GM12878 (cell line): Measurements from ENCODE around the gene SSPN. TPM values are rescaled to one million over a fixed set of nuclear protein-coding genes. Genes with fewer than 3 reads are reported as not detected.

Source experiments
- ATAC-seq: fragments of 200-7000 bp; cut with Tn5 transposase; 3 replicates; pipeline ENCODE4 v1.9.1; 2020; ENCODE audit warnings: mild to moderate bottlenecking, moderate library complexity
- BruUV-seq: library from RNA; stranded (reverse); fragments of 400-500 nt; replicated peaks from 2 replicates; lab custom pipeline; 2021; lab: Mats Ljungman, UMichigan
- CTCF ChIA-PET: fragments of 300-600 bp; sonication (Branson Sonifier 250); formaldehyde crosslinking; extraction: SDS; loops from one replicate; lab custom pipeline; 2021; ENCODE audit warnings: inconsistent platforms; lab: Yijun Ruan, JAX
- POLR2A ChIA-PET: fragments of 350-600 bp; formaldehyde crosslinking; extraction: SDS; loops from one replicate; lab custom pipeline; 2021; ENCODE audit warnings: inconsistent platforms; lab: Charles Lee
- RAD21 ChIA-PET: fragments of 300-600 bp; sonication (Branson Sonifier 250); formaldehyde crosslinking; loops from one replicate; lab custom pipeline; 2023; ENCODE audit warnings: antibody characterized with exemption; ENCODE audit not compliant: unreplicated experiment; lab: Charles Lee
- SMC1A ChIA-PET: fragments of 300-600 bp; sonication (Branson Sonifier 250); formaldehyde crosslinking; loops from one replicate; lab custom pipeline; 2023; ENCODE audit not compliant: unreplicated experiment, uncharacterized antibody; lab: Charles Lee
- DNase-seq: peaks from one replicate; pipeline ENCODE4 v3.0.0-alpha.2; 2011; ENCODE audit warnings: low read depth, low spot score
- FAIRE-seq: peaks from 3 replicates; lab custom pipeline; 2011; peaks lifted over from hg19 to GRCh38; lab: Jason Lieb, UNC
- H2AFZ ChIP-seq: 2 replicates; pipeline ENCODE4 v1.6.0; 2011; ENCODE audit warnings: low read depth, low read length, control low read depth; ENCODE audit not compliant: control insufficient read depth
- H3K27ac ChIP-seq: 2 replicates; pipeline ENCODE4 v1.5.1; 2011; ENCODE audit warnings: control low read depth; ENCODE audit not compliant: control insufficient read depth, insufficient read depth
- H3K27me3 ChIP-seq, 2 experiments: replicated peaks in 1 of 2; 2 replicates each; pipeline versions ENCODE4 v1.6.0 to v1.6.1; 2011; ENCODE audit warnings: low read length in 1 of 2; ENCODE audit not compliant: control insufficient read depth in 2 of 2, insufficient read depth in 2 of 2
- H3K36me3 ChIP-seq, 2 experiments: 2 replicates each; pipeline ENCODE4 v1.5.1; 2011; ENCODE audit warnings: low read length in 1 of 2; ENCODE audit not compliant: control insufficient read depth in 2 of 2, insufficient read depth in 2 of 2
- H3K4me1 ChIP-seq: 2 replicates; pipeline ENCODE4 v1.6.1; 2011; ENCODE audit warnings: mild to moderate bottlenecking, low read length, moderate library complexity, mixed read lengths; ENCODE audit not compliant: control insufficient read depth, insufficient read depth
- H3K4me2 ChIP-seq: 2 replicates; pipeline ENCODE4 v1.6.0; 2011; ENCODE audit warnings: control low read depth; ENCODE audit not compliant: control insufficient read depth, insufficient read depth
- H3K4me3 ChIP-seq: fragments of 200-600 bp; sonication (generic); 2 replicates; pipeline ENCODE4 v1.5.1; 2016
- H3K79me2 ChIP-seq: 2 replicates; pipeline ENCODE4 v1.6.0; 2011; ENCODE audit warnings: low read length; ENCODE audit not compliant: control insufficient read depth, insufficient read depth
- H3K9ac ChIP-seq: 2 replicates; pipeline ENCODE4 v1.8.0; 2011; ENCODE audit warnings: low read length, control low read depth, mixed read lengths; ENCODE audit not compliant: control insufficient read depth, insufficient read depth
- H3K9me3 ChIP-seq: replicated peaks from 3 replicates; pipeline ENCODE4 v1.5.1; 2011; ENCODE audit warnings: mild to moderate bottlenecking, low read length; ENCODE audit not compliant: control insufficient read depth, insufficient read depth
- H4K20me1 ChIP-seq: 2 replicates; pipeline ENCODE4 v1.6.0; 2011; ENCODE audit not compliant: control insufficient read depth, insufficient read depth
- CTCF ChIP-seq, 3 experiments: IDR thresholded peaks in 2 of 3; conservative IDR thresholded peaks in 1 of 3; 2 replicates each; pipeline ENCODE4 v1.5.1; 2011; ENCODE audit warnings: low read depth in 3 of 3, low read length in 3 of 3, mild to moderate bottlenecking in 3 of 3, control low read depth in 2 of 3, moderate library complexity in 2 of 3, inconsistent platforms in 1 of 3, mixed read lengths in 1 of 3; ENCODE audit not compliant: control insufficient read depth in 2 of 3, insufficient read depth in 1 of 3; ENCODE audit errors: extremely low read depth in 1 of 3
- CUX1 ChIP-seq: IDR thresholded peaks from 2 replicates; pipeline ENCODE4 v1.6.1; 2012; ENCODE audit warnings: improper control_type of control experiment, low read depth, low read length; ENCODE audit not compliant: insufficient replicate concordance
- IKZF2 ChIP-seq, 2 experiments: fragments of 450-650 bp; IDR thresholded peaks; 2 replicates each; pipeline ENCODE4 v1.6.1; 2017; ENCODE audit warnings: mild to moderate bottlenecking in 2 of 2, moderate library complexity in 2 of 2
- MXI1 ChIP-seq: fragments of 150-350 bp; IDR thresholded peaks from 2 replicates; pipeline ENCODE4 v1.6.1; 2011; ENCODE audit warnings: low read depth, mild to moderate bottlenecking, inconsistent platforms, low read length, improper control_type of control experiment
- POU2F2 ChIP-seq: IDR thresholded peaks from 3 replicates; pipeline ENCODE4 v1.6.1; 2011; ENCODE audit warnings: low read depth, mild to moderate bottlenecking, low read length, borderline replicate concordance
- RAD21 ChIP-seq: IDR thresholded peaks from 2 replicates; pipeline ENCODE4 v1.6.1; 2011; ENCODE audit warnings: mild to moderate bottlenecking, low read depth, low read length, moderate library complexity; ENCODE audit not compliant: insufficient read depth
- RBBP5 ChIP-seq: fragments of 200-600 bp; sonication (generic); conservative IDR thresholded peaks from 2 replicates; pipeline ENCODE4 v1.6.1; 2016
- ZBTB40 ChIP-seq: fragments of 450-650 bp; IDR thresholded peaks from 2 replicates; pipeline ENCODE4 v1.6.1; 2016; ENCODE audit warnings: mild to moderate bottlenecking, moderate library complexity, borderline replicate concordance
- ZNF207 ChIP-seq: fragments of 450-650 bp; IDR thresholded peaks from 2 replicates; pipeline ENCODE4 v1.6.1; 2014; ENCODE audit warnings: antibody characterized with exemption, mild to moderate bottlenecking, borderline replicate concordance
- ZZZ3 ChIP-seq: IDR thresholded peaks from 2 replicates; pipeline ENCODE4 v1.6.1; 2011; ENCODE audit warnings: low read depth; ENCODE audit not compliant: control insufficient read depth, insufficient read length
- WGBS: methylation state at CpG from one replicate; pipeline ENCODE4 v1.1.6; 2016; ENCODE audit warnings: low lambda C conversion rate; ENCODE audit not compliant: insufficient replicate concordance, insufficient coverage; ENCODE audit errors: missing lambda C conversion rate; 5-methylcytosine and 5-hydroxymethylcytosine counted together
- in situ Hi-C: fragments of 300-500 bp; cut with MboI; formaldehyde crosslinking; loops from 9 replicates; pipeline ENCODE4 v1.14.3; 2018; ENCODE audit warnings: mixed read lengths
- intact Hi-C: fragments of 100-400 bp; cut with micrococcal nuclease; formaldehyde crosslinking; loops from one replicate; pipeline ENCODE4 v1.14.2; 2022; ENCODE audit not compliant: unreplicated experiment
- polyA plus RNA-seq, 11 experiments: library from polyadenylated mRNA; depleted of rRNA in 4 of 11; unstranded in 6 of 11; stranded (reverse) in 5 of 11; fragments of >200 nt; fragmentation: Nextera tagmentation in 4 of 11; fragmentation: Illumina TruSeq in 1 of 11; extraction: Ambion mirVana in 4 of 11; extraction: Trizol in 1 of 11; gene quantifications; 1 replicate in 1 of 11; 2 replicates in 10 of 11; pipeline versions ENCODE4 v1.2.1 to v1.2.3, GENCODE V29; 2011 to 2016; ENCODE audit warnings: inconsistent platforms in 2 of 11, missing spikeins in 2 of 11, low read depth in 1 of 11
- total RNA-seq, 4 experiments: library from RNA; depleted of rRNA in 3 of 4; stranded (reverse); fragments of >200 nt in 3 of 4; fragmentation: Illumina TruSeq in 1 of 4; extraction: Trizol in 1 of 4; gene quantifications; 2 replicates each; pipeline versions ENCODE4 v1.2.1 to v1.2.3, GENCODE V29; 2013 to 2021

The SSPN gene
- total and polyA plus RNA-seq, 10 of the 15 experiments (the other 5 are each of a cell fraction or from before 2014, with no cell fraction given) = 0.04 to 0.41 (median 0.28) TPM; not detected in 5

- ChIA-PET CTCF (interaction anchor here (0.8 to 1.7 kb wide), 9 partner anchors 9 to 355 kb away, joined by 3 to 5 read pairs (median 4); no protein-coding TSS in a partner anchor), SMC1A (interaction anchor here (0.7 to 1.9 kb wide), 14 partner anchors 9 to 282 kb away, joined by 3 to 6 read pairs (median 3); no protein-coding TSS in a partner anchor), RAD21 (interaction anchor here (0.6 to 3.4 kb wide), 8 partner anchors 14 to 131 kb away, joined by 3 to 18 read pairs (median 4); no protein-coding TSS in a partner anchor), POLR2A (interaction anchor here (1.0 kb wide), 1 partner anchor 10 kb away, joined by 3 read pairs; no protein-coding TSS in a partner anchor)
- no peak overlapping the region for H2AFZ ChIP-seq
- no peaks in the 10 kb centered on the region for H3K9me3 ChIP-seq
- peaks cover 0 to 4% of the 10 kb centered on the region in 2 experiments; a peak in 2 of 4 replicates for H3K27me3 ChIP-seq
- H3K36me3 ChIP-seq = no peaks in the 10 kb centered on the region
- no peak overlapping the region for H3K9ac ChIP-seq
- no peaks in the 10 kb centered on the region for H3K79me2 ChIP-seq
- FAIRE-seq (no peak), ATAC-seq (peak; percentile 63), DNase-seq (no peak)
- intact Hi-C loops (no loop called here), in situ Hi-C loops (no loop called here)
- no peak overlapping the region for H3K4me2 ChIP-seq
- no TSS peak for BruUV-seq
- H3K4me3 ChIP-seq = no peak overlapping the region
- TF ChIP-seq ZZZ3 (no peak), RBBP5 (no peak), ZBTB40 (no peak), IKZF2 (IDR thresholded peaks at IDR 0.05) (no peak), CUX1 (no peak), RAD21 (peak; percentile 30; the same call in 1 of the 2 replicates), ZNF207 (no peak), POU2F2 (no peak), CTCF (IDR thresholded peaks at IDR 0.05 in 2 of 3, conservative IDR thresholded peaks at IDR 0.05 in 1 of 3; ENCODE audit: control insufficient read depth in 2 of 3, extremely low read depth in 1 of 3, insufficient read depth in 1 of 3, low read depth in 3 of 3, low read length in 3 of 3) (peak; percentile 5 to 31 (median 13); a peak in 1 of 6 replicates), MXI1 (no peak)
- no peak overlapping the region for H3K27ac ChIP-seq
- 56% methylated on average over 8 of the region's 8 CpGs for WGBS
- H3K4me1 ChIP-seq = no peaks in the 10 kb centered on the region
- no peaks in the 10 kb centered on the region for H4K20me1 ChIP-seq
These were observed 8.2 kb upstream of the SSPN start for GRCh38 chr12:26187014-26187798.
